Fibroblast of the aortic adventitia (primary cell): ENCODE results near the gene CTAG2. TPM values are rescaled to one million over a fixed set of nuclear protein-coding genes. Genes with fewer than 3 reads are reported as not detected.
"Not testable (repeated sequence)": the region's sequence is repeated elsewhere in the genome, so short reads cannot be mapped to it uniquely, and the experiment has no call there.

Experiments
- DNase-seq: peaks from one replicate; pipeline ENCODE4 v3.0.0-alpha.2; 2010; ENCODE audit warnings: low read depth
- H3K4me3 ChIP-seq: 2 replicates; pipeline ENCODE4 v1.5.1; 2011; ENCODE audit warnings: low read depth, mild to moderate bottlenecking, control low read depth, low read length, moderate library complexity
- CTCF ChIP-seq: IDR thresholded peaks from 2 replicates; pipeline ENCODE4 v1.5.1; 2011; ENCODE audit warnings: mild to moderate bottlenecking, low read length, control low read depth, inconsistent platforms; ENCODE audit not compliant: insufficient read depth
- total RNA-seq: library from RNA; depleted of rRNA; stranded (reverse); fragments of >200 nt; gene quantifications from 2 replicates; pipeline ENCODE4 v1.2.3, GENCODE V29; 2012; ENCODE audit warnings: low replicate concordance

The CTAG2 gene
- total RNA-seq, 1 donor: not detected

GRCh38 chrX:154633661-154634060 lies 19.7 kb downstream of the CTAG2 start:
- DNase-seq, H3K4me3 ChIP-seq: not testable (repeated sequence)

- not testable (repeated sequence) for H3K4me3 ChIP-seq, DNase-seq
Measured at GRCh38 chrX:154630949-154631348, 22.4 kb downstream of the CTAG2 start.

GRCh38 chrX:154628960-154629359 lies 24.4 kb downstream of the CTAG2 start:
- not testable (repeated sequence) for H3K4me3 ChIP-seq, DNase-seq

GRCh38 chrX:154620767-154621414 lies 32.5 kb downstream of the CTAG2 start:
- DNase-seq, H3K4me3 ChIP-seq: not testable (repeated sequence)

GRCh38 chrX:154619182-154619581 lies 34.2 kb downstream of the CTAG2 start, which contains the start of gene CTAG1B:
Gene CTAG1B (minus strand): TSS chrX:154619282. CDS start chrX:154619218, 64 bp downstream.
- H3K4me3 ChIP-seq, DNase-seq: not testable (repeated sequence)

GRCh38 chrX:154613586-154613985 lies 39.8 kb downstream of the CTAG2 start:
- not testable (repeated sequence) for DNase-seq, H3K4me3 ChIP-seq

- not testable (repeated sequence) for DNase-seq, H3K4me3 ChIP-seq
Measured at GRCh38 chrX:154611146-154611545, 42.2 kb downstream of the CTAG2 start.

GRCh38 chrX:154608823-154609222 lies 44.6 kb downstream of the CTAG2 start:
- not testable (repeated sequence) for H3K4me3 ChIP-seq, DNase-seq

GRCh38 chrX:154607976-154608375 lies 45.4 kb downstream of the CTAG2 start:
- not testable (repeated sequence) for DNase-seq, H3K4me3 ChIP-seq

GRCh38 chrX:154607370-154607769 lies 46.0 kb downstream of the CTAG2 start:
- TF ChIP-seq CTCF: no peak
- no peak overlapping the region for H3K4me3 ChIP-seq
- no peak for DNase-seq

- TF ChIP-seq CTCF: no peak
- no peak overlapping the region for H3K4me3 ChIP-seq
- DNase-seq: no peak
Measured at GRCh38 chrX:154605566-154605965, 47.8 kb downstream of the CTAG2 start.

GRCh38 chrX:154603438-154604430 lies 49.6 kb downstream of the CTAG2 start:
- no peak overlapping the region for H3K4me3 ChIP-seq
- TF ChIP-seq CTCF: no peak
- DNase-seq: peak; percentile 69
